T-helper 1 cell treated with Interleukin-12 subunit alpha and Interleukin-12 subunit beta and Interleukin-4 antibody, amounts not matched to agents 30 ng/mL and 1 ng/mL, for 36 hours (primary cell): ENCODE measurements around the gene TMEM170A. TPM values are rescaled to one million over a fixed set of nuclear protein-coding genes. Genes with fewer than 3 reads are reported as not detected.
"Not testable (repeated sequence)": the region's sequence is repeated elsewhere in the genome, so short reads cannot be mapped to it uniquely, and the experiment has no call there.

Experiments used
- intact Hi-C: fragments of 100-400 bp; cut with micrococcal nuclease; formaldehyde crosslinking; loops from one replicate; pipeline ENCODE4 v1.15.1; 2024
- total RNA-seq: library from RNA; stranded (reverse); gene quantifications from 2 replicates; pipeline ENCODE4 v1.2.3, GENCODE V29; 2022

The TMEM170A gene, protein sequence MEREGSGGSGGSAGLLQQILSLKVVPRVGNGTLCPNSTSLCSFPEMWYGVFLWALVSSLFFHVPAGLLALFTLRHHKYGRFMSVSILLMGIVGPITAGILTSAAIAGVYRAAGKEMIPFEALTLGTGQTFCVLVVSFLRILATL
- total RNA-seq: 37.7 and 45.0 TPM in 2 replicates

DNA sequence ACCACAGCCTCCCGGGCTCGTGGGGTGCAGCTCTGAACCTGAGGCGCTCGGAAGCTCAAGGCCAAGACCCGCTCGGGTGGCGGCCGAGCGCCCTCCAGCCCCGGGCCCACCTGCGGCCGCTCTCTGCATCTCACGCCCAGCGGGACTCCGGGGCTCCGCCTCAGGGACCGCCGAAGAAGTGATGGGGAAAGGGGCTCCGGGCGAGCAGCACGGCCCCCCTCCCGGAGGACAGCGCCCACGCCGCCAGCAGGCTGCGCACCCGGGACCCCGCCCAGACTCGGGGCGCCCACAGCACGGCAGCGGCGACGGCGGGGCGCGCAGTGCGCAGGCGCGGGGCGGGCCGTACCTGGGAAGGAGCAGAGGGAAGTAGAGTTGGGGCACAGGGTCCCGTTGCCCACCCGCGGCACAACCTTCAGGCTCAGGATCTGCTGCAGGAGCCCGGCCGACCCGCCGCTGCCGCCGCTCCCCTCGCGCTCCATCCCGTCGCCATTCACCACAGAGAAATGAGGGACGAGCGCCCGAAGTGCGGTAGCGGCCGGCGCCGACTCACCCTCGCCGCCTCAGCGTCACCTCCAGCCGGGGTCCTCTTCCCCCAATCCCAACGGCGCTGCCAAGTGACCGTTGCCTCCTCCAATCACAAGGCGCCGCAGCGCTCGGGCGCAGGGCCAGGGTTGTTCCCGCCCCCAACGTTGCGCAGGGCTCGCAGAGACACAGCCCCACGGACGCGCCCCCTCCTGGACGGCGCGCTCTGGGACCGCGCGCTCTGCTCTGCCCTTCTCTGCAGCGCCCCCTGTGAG is at the start of gene TMEM170A:
TSS of gene TMEM170A (minus strand) at position 568 of the 797 bp plus-strand sequence. CDS start at position 479, 89 bp downstream.
- intact Hi-C loops: loop anchor here (1.0 to 2.0 kb wide), 14 partner anchors 31 to 1726 kb away; partner anchors contain the start of genes ADAT1, CFDP1, GLG1 and KARS1

DNA sequence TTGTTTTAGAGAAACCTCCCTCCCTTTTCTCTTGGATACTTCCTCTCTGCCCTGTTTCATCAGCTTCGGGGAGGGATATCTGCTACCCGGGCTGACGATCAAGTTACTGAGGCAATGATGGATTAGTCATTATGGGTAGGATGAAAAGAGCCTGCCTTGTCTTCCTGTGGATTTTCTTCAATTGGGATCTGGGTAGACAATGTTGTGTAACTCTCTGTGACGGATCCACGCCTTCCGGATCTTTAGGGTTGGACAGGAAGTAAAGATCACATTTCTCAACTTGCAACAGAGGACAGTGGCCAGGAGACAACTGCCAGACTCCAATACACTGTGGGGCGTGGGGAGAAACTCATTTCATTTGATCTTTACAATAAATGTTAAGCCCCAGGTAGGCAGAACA is 42.1 kb upstream of the TMEM170A start:
- intact Hi-C loops: no loop called here

DNA sequence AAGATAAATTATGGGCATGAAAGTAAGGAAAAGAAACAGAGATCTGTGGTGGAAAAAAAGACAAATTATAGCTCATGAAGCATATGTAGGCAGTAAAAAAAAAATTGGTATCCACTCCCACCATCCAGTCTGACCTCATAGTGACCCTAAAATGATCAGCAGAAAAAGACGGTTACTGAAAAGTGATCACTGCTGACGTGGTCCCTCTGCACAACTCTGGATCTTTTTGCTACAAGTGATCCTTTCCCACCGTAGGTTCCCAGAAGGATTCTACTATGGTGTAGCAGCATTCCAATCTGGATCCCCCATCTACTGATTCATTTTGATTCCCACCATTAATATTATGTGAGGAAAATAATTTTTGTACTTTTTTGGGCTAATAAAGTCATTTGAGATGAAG is 41.6 kb upstream of the TMEM170A start:
- intact Hi-C loops: no loop called here

DNA sequence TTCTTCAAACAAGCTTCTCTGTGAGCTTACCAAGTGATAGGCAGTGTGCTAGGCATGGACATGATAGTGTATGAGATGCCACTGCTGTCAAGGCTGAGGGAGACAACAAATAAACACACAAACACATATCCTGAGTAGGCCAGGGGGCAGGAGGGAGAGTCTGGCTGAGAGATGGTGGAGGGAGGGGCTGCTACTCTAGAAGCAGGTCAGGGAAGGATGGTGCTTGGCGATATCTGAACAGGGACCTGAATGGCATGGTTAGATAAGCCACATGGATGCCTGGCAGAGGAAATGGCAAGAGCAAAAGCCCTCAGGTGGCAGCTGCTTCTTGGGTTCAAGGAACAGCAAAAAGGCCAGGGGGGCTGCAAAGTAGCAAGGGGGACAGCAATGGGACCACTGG is 39.3 kb upstream of the TMEM170A start:
- intact Hi-C loops: no loop called here

DNA sequence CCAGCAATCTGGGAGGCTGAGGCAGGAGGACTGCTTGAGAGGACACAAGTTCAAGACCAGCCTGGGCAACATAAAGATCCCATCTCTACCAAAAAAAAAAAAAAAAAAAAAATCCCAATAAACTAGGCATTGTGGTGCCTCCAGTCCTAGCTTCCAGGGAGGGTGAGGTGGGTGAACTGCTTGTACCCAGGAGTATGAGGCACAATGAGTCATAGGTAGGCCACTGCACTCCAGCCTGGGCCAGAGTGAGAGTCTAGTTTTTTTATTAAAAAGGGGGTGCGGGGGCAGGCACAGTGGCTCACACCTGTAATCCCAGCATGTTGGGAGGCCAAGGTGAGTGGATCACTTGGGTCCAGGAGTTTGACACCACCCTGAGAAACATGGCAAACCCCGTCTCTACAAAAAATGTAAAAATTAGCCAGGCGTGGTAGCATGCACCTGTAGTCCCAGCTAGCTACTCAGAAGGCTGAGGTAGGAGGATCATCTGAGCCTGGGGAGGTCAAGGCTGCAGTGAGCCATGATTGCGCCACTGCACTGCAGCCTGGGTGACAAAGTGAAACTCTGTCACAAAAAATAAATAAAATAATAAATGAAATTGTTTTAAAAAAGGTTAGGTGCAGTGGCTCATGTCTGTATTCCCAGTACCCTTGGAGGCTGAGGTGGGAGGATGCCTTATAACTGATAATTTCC is 38.6 kb upstream of the TMEM170A start:
- intact Hi-C loops: no loop called here

DNA sequence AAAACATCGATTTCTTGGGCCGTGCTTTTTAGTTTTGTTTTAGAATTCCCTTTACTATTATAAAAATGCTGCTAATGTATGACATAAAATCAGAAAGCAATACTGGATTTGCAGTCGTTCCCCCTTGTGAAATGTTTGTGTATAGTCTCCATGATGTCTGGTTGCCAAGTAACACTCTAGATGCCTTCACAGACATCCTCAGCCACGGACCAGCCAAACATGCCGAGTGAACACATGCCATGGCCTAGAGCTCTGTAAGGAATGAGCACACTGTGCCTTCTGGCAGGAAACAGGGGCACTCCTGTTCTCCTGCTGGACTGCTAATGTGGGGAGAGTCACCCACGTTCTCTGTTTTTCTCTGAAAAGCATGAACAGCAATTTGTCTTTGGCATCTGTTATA is 37.3 kb upstream of the TMEM170A start:
- intact Hi-C loops: not testable (repeated sequence)

DNA sequence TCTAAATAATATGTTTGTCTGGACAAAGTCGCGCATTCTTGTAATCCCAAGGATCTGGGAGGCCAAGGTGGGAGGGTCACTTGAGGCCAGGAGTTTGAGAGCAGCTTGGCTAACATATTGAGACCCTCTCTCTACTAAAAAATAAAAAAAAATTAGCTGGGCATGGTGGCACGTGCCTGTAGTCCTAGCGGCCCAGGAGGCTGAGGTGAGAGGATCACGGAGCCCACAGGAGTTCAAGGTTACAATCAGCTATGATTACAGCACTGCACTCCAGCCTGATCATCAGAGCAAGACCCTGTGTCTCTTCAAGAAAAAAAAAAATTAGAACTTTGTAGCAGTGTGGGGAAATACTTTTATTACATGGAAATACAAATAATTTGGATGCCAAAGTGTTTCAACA is 36.9 kb upstream of the TMEM170A start:
- intact Hi-C loops: no loop called here

DNA sequence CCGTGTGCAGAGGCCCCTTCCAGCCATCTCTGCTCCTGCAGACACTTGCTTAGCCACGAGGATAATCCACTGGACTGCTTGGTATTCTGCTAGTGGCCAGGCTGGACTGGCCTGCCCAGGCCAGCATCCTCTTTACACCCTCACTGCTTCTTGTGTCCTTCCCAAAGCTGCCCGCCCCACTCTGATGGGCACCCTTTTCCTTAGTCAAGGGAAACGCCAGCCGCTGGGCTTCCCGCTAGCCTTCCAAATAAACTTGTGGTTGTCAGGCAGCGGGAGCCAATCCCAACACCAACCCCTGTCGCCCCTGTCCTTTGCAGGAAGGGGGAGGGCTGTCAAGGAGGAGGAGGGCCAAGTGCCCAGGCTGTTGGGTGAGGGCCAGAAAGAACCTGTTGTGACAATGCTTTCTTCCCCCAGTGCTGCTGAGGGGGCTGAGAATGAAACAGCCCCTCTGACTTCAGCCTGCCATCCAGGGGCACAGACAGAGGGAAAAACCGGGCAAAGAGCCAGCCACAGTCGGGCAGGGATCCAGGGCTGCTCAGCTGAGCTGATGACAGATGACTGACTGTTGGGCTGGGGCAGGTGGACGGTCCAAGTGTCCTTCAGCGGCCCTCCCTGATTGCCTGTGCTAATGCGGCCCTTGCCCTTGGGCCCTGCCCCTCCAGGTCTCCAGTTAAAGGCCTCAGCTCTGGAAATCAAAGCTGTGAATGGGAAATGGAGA is 34.3 kb upstream of the TMEM170A start:
- intact Hi-C loops: not testable (repeated sequence)

DNA sequence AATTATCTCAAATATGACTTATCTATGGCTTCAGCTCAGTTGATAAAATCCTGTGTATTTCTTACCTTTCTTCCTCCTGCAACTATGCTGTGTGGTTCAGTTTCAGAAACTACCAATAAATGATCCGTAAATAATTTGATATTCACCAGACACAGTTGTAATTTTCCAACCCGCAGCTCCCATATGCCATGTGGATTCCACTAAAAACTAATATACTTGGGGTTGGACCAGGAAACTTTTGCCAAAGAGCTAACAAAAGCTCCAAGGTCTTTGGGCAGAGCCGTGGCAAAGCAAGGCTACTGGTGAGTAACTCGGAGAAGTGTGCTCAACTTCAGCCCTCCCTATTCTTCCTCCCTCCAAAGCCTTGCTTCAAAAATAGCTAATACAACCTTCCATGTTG is 33.1 kb upstream of the TMEM170A start:
- intact Hi-C loops: no loop called here

DNA sequence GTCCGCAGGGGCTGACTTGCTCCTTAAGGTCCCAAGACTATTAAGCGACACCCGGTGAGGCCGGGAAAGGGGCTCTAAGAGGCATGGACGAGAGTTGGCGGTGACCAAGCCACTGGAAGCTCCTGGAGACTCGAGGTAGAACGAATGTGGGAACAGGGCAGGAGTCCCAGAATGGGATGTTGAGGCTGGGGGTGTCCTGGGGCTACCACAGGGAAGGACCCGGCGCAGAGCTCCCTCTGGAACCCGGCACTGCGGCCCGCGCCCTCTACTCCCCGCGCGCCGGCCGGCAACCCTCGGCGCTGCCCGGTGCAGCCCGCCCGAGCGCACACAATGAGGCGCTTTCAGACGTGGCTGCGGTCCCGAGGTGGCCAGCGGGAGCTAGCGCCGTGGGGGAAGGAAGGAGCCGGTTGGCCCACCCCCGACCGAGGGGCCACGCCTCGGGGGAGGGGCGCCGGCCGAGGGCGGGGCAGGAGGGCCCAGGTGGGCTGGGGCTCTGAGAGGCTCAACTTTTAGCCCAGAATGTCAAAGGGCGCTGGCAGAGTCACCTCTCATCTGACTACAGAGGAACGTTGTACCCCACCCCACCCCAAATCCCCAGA is 30.7 kb upstream of the TMEM170A start, which contains the start of gene CHST6:
TSS of gene CHST6 (minus strand) at position 366 of the 599 bp plus-strand sequence. CDS start 15,613 bp downstream, outside the sequence.
- intact Hi-C loops: no loop called here

DNA sequence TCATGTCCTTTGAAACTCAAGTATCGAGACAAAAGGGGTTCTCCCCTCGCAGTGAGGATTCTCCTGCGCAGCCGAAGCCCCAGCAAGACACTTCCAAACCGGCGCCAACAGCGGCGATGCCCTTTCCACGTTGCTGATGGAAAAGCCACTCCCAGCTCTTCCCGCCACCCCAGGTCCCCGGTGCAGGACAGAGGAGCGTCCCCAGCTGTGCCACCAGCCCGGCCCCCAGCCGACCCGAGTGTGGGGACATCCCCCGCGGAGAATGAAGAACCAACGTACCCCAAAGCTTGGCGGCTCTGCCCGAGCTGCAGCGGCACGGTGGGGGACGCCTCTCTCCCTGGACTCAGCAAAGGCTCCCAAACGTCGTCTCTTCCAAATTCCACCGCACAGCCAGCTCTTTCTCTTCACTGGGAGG is 30.2 kb upstream of the TMEM170A start:
- intact Hi-C loops: no loop called here

DNA sequence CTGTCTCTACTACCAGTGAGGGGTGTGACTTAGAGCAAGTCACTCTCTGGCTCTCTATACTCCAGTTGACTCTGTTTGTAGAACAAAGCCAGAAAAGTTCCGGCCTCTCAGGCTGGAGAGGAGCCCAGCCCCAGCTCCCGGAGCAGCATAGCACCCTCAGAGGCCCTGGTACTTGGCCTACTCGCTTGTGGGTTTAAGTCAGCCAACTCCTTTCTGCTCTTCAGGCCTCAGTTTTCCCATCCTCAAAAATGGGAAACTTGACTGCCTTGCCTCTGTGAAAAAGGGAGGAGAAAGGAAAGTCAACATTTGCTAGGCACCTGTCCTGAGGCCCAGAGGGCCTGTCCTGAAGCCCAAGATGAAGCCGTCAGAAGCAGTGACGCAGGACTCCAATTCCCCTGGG is 29.7 kb upstream of the TMEM170A start:
- intact Hi-C loops: no loop called here

DNA sequence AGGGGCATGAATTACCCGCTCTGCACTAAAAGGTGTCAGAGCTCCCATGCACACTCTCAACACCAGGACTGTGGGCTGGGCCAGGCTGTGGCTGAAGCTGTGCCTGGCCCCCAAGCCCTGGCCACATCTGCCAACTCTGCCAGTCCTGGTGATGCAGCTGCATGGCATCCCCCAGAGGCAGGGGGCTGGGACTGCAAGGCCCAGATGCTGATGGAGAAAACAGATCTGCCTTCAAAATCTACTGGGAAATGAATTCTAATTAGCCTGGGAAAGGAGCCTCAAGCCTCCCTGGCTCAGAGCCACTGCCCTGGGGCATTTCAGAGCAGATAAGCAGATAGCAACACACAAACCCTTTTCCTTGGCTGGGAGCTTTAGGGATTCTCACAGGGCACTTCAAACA is 27.4 kb upstream of the TMEM170A start:
- intact Hi-C loops: no loop called here

DNA sequence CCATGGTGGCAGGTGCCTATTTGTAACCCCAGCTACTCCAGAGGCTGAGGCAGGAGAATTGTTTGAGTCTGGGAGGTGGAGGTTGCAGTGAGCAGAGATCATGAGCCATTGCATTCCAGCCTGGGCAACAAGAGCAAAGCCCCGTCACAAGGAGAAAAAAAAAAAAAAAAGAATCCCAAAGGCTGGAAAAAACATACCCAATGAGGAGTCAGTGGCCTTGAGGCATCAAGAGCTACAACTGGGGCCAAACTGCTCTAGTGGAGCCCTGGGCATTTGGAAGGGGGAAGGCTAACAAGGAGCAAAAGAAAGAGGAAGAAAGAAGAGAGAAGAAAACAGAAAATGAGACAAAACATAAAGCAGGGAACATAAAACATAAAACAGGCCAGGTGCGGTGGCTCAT is 23.8 kb upstream of the TMEM170A start:
- intact Hi-C loops: no loop called here

DNA sequence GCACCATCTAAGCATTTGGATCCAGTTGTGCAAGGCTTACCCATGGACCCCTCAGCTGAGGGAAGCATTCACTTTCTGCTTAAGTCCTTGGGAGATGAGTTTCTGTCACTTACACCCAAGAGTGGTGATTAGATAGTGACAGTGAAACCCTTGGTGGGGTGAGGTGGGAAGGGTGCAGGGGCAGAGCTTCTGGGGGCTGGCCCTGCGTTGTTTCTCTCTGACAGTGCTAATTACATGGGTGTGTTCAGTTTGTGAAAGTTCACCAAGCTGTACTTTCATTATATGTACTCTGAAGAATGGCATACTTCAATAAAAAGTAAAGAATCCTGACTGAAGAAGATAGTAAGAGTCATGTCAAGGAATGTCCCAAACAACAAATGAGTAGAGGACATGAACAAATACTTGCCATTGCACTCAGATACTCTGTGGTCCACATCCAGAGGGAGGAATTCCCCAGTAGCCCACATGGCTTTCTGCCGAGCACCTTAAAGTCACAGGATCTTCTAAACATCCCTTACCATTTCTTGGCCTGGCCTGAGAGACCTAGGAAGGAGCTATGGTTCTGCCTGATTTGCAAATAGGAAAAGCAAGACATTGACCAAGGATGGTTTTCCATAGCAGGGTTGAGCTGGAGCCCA is 22.3 kb upstream of the TMEM170A start:
- intact Hi-C loops: no loop called here

DNA sequence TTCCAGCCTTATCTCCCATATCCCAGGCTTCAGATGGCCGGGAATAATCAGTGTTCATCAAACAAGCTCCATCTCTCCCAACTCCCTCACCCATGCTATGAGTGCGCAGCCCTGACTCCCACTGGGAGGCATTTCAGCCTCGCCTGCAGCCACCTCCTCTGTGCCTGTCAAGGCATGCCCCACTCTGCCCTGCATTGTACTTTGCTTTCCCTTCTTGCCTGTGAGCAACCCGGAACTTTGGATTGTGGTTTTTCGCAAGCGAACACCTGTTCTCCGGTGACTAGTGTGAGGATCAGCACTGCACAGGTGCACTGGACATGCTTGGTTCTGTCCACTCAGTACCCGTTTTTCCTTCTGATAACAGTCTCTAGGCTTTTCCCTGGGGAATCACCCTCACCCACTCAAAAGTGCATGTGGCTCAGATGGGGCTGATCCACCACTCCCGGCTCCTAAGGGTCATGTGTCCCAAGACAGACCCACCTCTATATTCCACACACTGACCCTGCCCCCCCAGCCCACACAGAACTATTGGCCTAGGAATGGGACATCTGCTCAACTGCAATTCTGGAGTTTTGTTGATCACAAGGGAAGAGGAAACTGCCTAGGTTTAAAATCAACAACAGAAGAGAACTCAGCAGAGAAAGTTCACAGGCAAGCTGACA is 21.7 kb upstream of the TMEM170A start:
- intact Hi-C loops: no loop called here

DNA sequence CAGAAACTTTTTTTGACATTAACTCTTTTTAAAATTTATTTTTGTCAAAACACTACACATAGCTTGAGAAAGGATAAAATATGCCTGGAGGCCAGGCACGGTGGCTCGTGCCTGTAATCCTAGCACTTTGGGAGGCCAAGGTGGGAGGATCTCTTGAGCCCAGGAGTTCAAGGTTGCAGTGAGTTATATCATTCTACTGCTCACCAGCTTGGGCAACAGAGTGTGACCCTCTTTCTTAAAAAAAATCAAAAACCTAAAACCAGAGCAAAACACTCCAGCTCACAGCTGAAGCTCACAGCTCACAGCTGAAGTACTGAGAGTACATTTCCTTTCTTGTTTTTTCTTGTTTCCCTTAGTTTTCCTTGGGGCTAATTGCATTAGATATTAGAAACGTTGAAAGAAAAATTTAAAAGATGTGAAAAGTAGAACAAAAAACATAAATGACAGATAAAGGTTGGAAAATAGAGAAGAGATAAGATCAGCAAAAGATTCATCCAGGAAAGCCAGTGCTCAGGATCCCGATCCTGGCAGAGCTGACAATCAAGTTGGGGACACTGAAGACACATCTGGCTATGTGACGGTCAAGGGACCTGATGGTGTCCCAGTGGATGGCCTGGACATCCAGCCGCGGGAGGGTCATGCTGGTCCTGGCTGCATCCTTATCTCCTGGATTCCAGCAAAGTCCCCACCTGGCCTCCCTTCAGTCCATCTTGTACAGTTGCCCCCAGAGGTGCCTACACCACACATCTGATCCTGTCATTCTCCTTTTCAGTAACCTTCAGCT is 20.9 kb upstream of the TMEM170A start:
- intact Hi-C loops: no loop called here

DNA sequence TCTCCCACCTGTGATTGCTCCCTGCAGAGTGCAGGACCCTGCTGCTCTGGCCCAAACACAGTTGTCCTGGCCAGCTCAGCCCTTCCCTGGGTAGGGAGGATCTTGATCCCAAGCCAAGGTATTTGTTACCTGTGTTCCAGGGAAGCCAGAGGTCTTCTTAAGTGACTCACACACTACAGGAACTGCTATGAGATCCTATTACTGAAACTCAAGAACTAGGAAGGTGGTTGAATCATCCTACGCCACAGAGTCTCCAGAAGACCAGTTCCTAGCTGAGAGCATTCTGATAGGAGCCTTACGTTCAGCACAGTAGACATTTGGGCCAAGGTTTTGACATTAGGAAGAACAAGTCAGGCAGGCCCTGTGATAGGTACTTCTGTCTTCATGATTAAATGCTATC is 18.7 kb upstream of the TMEM170A start:
- intact Hi-C loops: no loop called here

DNA sequence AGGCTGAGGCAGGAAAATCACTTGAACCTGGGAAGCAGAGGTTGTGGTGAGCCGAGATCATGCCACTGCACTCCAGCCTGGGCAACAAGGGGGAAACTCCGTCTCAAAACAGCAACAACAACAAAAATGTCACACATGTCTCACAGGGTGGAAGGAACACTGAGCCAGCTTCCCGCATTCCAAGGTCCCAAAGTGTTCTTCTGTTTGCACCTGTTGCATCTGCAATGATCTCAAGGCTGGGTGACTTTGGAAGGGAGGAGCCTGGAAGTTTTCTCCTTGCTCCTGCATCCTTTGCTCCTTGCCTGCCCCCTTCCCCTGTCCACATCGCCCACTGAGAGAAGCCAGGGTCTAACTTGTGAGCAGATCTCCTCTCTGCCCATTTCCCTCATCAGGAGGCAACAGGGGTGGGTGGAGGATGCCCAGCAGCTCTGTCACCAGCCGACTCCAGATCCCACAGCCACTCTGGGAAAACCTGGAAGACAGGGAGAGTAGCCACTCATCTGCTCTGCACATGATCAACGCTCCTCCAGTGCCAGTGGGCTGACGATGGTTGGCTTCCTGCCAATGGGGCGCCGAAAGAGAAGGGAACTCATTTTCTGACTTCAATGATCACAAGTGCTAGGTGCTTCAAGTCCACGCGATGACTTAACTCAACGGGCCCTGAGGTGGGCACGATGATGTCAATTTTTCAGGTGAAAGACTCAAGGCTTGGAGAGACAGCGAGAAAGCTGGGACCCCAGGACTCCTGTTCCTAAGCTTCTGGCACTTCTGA is 18.1 kb upstream of the TMEM170A start:
- intact Hi-C loops: no loop called here
